CD14-positive monocyte (primary cell): Measurements from ENCODE around the gene DGCR2. TPM values are rescaled to one million over a fixed set of nuclear protein-coding genes. Genes with fewer than 3 reads are reported as not detected.
A peak's percentile ranks its signal among the peaks of the same experiment; 100 is the strongest.

Experiments used
- DNase-seq, 3 donors: peaks; one replicate each; pipeline ENCODE4 v3.0.0-alpha.2; 2011 to 2022
- H2AFZ ChIP-seq: 2 replicates; pipeline ENCODE4 v1.6.0; 2012; ENCODE audit warnings: mild to moderate bottlenecking, low read depth, low read length, inconsistent platforms; ENCODE audit not compliant: insufficient read depth, poor library complexity, severe bottlenecking
- H3K27ac ChIP-seq, 2 donors: 1 replicate in 1 of 2; 2 replicates in 1 of 2; pipeline ENCODE4 v1.5.1; 2012 to 2013; ENCODE audit warnings: low read length in 2 of 2, control low read depth in 1 of 2, inconsistent platforms in 1 of 2, low read depth in 1 of 2, mild to moderate bottlenecking in 1 of 2
- H3K27me3 ChIP-seq, 2 donors: one replicate each; pipeline versions ENCODE4 v1.6.0 to v1.6.1; 2011 to 2013; ENCODE audit warnings: low read length in 2 of 2; ENCODE audit not compliant: control insufficient read depth in 2 of 2, insufficient read depth in 2 of 2
- H3K36me3 ChIP-seq, 2 donors: replicated peaks in 1 of 2; 1 replicate in 1 of 2; 2 replicates in 1 of 2; pipeline versions ENCODE4 v1.5.1 to v1.6.1; 2012 to 2013; ENCODE audit warnings: low read length in 2 of 2, control low read depth in 1 of 2, inconsistent platforms in 1 of 2, mild to moderate bottlenecking in 1 of 2; ENCODE audit not compliant: insufficient read depth in 2 of 2, control insufficient read depth in 1 of 2
- H3K4me1 ChIP-seq, 2 donors: 1 replicate in 1 of 2; 2 replicates in 1 of 2; pipeline versions ENCODE4 v1.5.1 to v1.6.1; 2012 to 2013; ENCODE audit warnings: low read length in 2 of 2, control low read depth in 1 of 2, inconsistent platforms in 1 of 2, mild to moderate bottlenecking in 1 of 2, moderate library complexity in 1 of 2; ENCODE audit not compliant: insufficient read depth in 2 of 2, control insufficient read depth in 1 of 2
- H3K4me2 ChIP-seq: replicated peaks from 2 replicates; pipeline ENCODE3; 2012; ENCODE audit warnings: low read length, moderate library complexity, mild to moderate bottlenecking; ENCODE audit not compliant: poor library complexity, severe bottlenecking; ENCODE audit errors: extremely low read depth
- H3K4me3 ChIP-seq, 3 experiments: fragments of 200-600 bp in 1 of 3; sonication (generic) in 1 of 3; replicated peaks in 1 of 3; 1 replicate in 2 of 3; 2 replicates in 1 of 3; pipeline ENCODE4 v1.5.1; 2011 to 2013; ENCODE audit warnings: low read length in 3 of 3, mild to moderate bottlenecking in 3 of 3, control low read depth in 2 of 3, low read depth in 2 of 3, inconsistent platforms in 1 of 3, moderate library complexity in 1 of 3
- H3K79me2 ChIP-seq: 2 replicates; pipeline ENCODE4 v1.6.0; 2012; ENCODE audit warnings: mild to moderate bottlenecking, control low read depth, inconsistent platforms, low read length, moderate library complexity; ENCODE audit not compliant: insufficient read depth
- H3K9ac ChIP-seq: 2 replicates; pipeline ENCODE4 v1.6.0; 2017; ENCODE audit warnings: low read length, mild to moderate bottlenecking; ENCODE audit not compliant: insufficient read depth, poor library complexity, severe bottlenecking
- H3K9me3 ChIP-seq, 2 donors: replicated peaks in 1 of 2; 1 replicate in 1 of 2; 2 replicates in 1 of 2; pipeline versions ENCODE4 v1.5.1 to v1.6.1; 2012 to 2013; ENCODE audit warnings: low read length in 2 of 2, control low read depth in 1 of 2; ENCODE audit not compliant: control insufficient read depth in 1 of 2, insufficient read depth in 1 of 2
- H4K20me1 ChIP-seq: 2 replicates; pipeline ENCODE4 v1.6.0; 2012; ENCODE audit warnings: mild to moderate bottlenecking, low read length, control low read depth, moderate library complexity; ENCODE audit not compliant: insufficient read depth
- H3K27ac Mint-ChIP-seq, 7 donors: one replicate each; pipeline ENCODE4 v1.8.0; 2020; ENCODE audit warnings: mild to moderate bottlenecking in 7 of 7, mixed read lengths in 7 of 7, moderate library complexity in 6 of 7, inconsistent platforms in 2 of 7
- H3K27me3 Mint-ChIP-seq, 3 donors: one replicate each; pipeline ENCODE4 v1.8.0; 2021 to 2022; ENCODE audit warnings: low read depth in 3 of 3, mild to moderate bottlenecking in 3 of 3, mixed read lengths in 3 of 3, moderate library complexity in 3 of 3, inconsistent platforms in 1 of 3
- H3K36me3 Mint-ChIP-seq, 2 donors: one replicate each; pipeline ENCODE4 v1.8.0; 2020; ENCODE audit warnings: mixed read lengths in 2 of 2, inconsistent platforms in 1 of 2, mild to moderate bottlenecking in 1 of 2
- H3K4me1 Mint-ChIP-seq: one replicate; pipeline ENCODE4 v1.8.0; 2020; ENCODE audit warnings: mild to moderate bottlenecking, mixed read lengths
- H3K4me3 Mint-ChIP-seq, 2 donors: one replicate each; pipeline ENCODE4 v1.8.0; 2020; ENCODE audit warnings: mild to moderate bottlenecking in 2 of 2, mixed read lengths in 2 of 2, moderate library complexity in 1 of 2
- H3K9me3 Mint-ChIP-seq, 7 donors: one replicate each; pipeline ENCODE4 v1.8.0; 2020 to 2022; ENCODE audit warnings: mixed read lengths in 7 of 7, mild to moderate bottlenecking in 6 of 7, moderate library complexity in 6 of 7, inconsistent platforms in 2 of 7
- WGBS: methylation state at CpG from one replicate; pipeline ENCODE4 v1.1.5; 2013; ENCODE audit warnings: missing lambda C conversion rate; ENCODE audit not compliant: insufficient coverage; 5-methylcytosine and 5-hydroxymethylcytosine counted together
- intact Hi-C, 2 donors: fragments of 100-400 bp; cut with micrococcal nuclease; formaldehyde crosslinking; loops; one replicate each; pipeline versions ENCODE4 v1.15.0 to v1.15.1; 2023
- polyA plus RNA-seq, 3 donors: library from polyadenylated mRNA; depleted of rRNA in 1 of 3; unstranded in 2 of 3; stranded (reverse) in 1 of 3; fragments of 300-500 nt in 2 of 3; fragments of >200 nt in 1 of 3; fragmentation: Illumina TruSeq in 2 of 3; gene quantifications; 1 replicate in 2 of 3; 2 replicates in 1 of 3; pipeline ENCODE4 v1.2.3, GENCODE V29; 2012 to 2021
- TF ChIP-seq, protein P1 (sequence below): fragments of 200-600 bp; IDR thresholded peaks from one replicate; pipeline ENCODE4 v1.8.0; 2022; ENCODE audit warnings: antibody characterized with exemption, mild to moderate bottlenecking

The DGCR2 gene
- polyA plus RNA-seq, 3 donors: 28.9 to 37.0 (median 36.2) TPM

GRCh38 chr22:19105867-19106802 lies 16.1 kb downstream of the DGCR2 start:
- Histone ChIP-seq H3K36me3 (peaks cover 2 to 8% of the 10 kb centered on the region in 2 donors), H2AFZ (no peak overlapping the region), H3K4me2 (no peak overlapping the region), H3K9ac (no peak overlapping the region), H3K4me3 (no peak overlapping the region), H3K79me2 (peaks cover 94% of the 10 kb centered on the region), H3K27ac (peak overlapping the region in 1 of 2 donors; percentile 90), H4K20me1 (peaks cover 65% of the 10 kb centered on the region), H3K27me3 (no peaks in the 10 kb centered on the region), H3K9me3 (no peaks in the 10 kb centered on the region), H3K4me1 (peaks cover 42 to 52% of the 10 kb centered on the region in 2 donors)
- H3K36me3 Mint-ChIP-seq: peaks cover 16 to 35% of the 10 kb centered on the region in 2 donors
- TF ChIP-seq, protein P1, sequence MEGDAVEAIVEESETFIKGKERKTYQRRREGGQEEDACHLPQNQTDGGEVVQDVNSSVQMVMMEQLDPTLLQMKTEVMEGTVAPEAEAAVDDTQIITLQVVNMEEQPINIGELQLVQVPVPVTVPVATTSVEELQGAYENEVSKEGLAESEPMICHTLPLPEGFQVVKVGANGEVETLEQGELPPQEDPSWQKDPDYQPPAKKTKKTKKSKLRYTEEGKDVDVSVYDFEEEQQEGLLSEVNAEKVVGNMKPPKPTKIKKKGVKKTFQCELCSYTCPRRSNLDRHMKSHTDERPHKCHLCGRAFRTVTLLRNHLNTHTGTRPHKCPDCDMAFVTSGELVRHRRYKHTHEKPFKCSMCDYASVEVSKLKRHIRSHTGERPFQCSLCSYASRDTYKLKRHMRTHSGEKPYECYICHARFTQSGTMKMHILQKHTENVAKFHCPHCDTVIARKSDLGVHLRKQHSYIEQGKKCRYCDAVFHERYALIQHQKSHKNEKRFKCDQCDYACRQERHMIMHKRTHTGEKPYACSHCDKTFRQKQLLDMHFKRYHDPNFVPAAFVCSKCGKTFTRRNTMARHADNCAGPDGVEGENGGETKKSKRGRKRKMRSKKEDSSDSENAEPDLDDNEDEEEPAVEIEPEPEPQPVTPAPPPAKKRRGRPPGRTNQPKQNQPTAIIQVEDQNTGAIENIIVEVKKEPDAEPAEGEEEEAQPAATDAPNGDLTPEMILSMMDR: peak; percentile 46
- DNase-seq: peak in 2 of 3 donors; percentile 38 to 41
- H3K4me1 Mint-ChIP-seq: peaks cover 67% of the 10 kb centered on the region
- H3K4me3 Mint-ChIP-seq: no peak overlapping the region
- peak overlapping the region in 6 of 7 donors; percentile 37 to 94 (median 79) for H3K27ac Mint-ChIP-seq
- peaks cover 0 to 2% (median 0%) of the 10 kb centered on the region in 3 donors for H3K27me3 Mint-ChIP-seq
- WGBS: 77% methylated on average over 11 of the region's 18 CpGs
- intact Hi-C loops: no loop called here
- no peaks in the 10 kb centered on the region for H3K9me3 Mint-ChIP-seq

DNA sequence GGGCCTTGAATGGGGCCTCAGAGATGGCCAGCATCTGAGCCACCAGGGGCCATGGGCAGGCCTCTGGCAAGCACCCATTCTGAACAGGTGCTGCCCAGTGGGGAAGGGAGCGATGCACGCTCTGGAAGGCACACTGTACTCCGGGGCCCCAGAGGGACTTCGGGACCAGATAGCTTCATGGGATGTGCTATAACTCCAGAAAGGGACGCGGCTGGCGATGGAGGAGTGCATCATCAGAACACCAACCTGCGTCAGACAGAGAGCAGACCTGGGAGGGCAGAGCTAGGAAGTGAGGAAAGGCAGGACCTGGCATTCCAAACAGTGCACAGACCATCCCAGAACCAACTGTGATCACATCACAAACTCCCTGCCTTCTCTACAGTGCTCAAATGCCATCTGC lies 16.8 kb downstream of the DGCR2 start:
- Mint-ChIP-seq H3K36me3 (peaks cover 16 to 42% of the 10 kb centered on the region in 2 donors), H3K9me3 (no peaks in the 10 kb centered on the region), H3K4me3 (no peak overlapping the region), H3K27me3 (peaks cover 0 to 2% (median 0%) of the 10 kb centered on the region in 3 donors), H3K27ac (peak overlapping the region in 5 of 7 donors; percentile 75 to 94 (median 83)), H3K4me1 (peaks cover 60% of the 10 kb centered on the region)
- TF ChIP-seq, protein P1: no peak
- intact Hi-C loops: no loop called here
- Histone ChIP-seq H2AFZ (no peak overlapping the region), H3K27me3 (no peaks in the 10 kb centered on the region), H3K4me2 (no peak overlapping the region), H3K4me1 (peaks cover 35 to 46% of the 10 kb centered on the region in 2 donors), H4K20me1 (peaks cover 69% of the 10 kb centered on the region), H3K9me3 (no peaks in the 10 kb centered on the region), H3K9ac (no peak overlapping the region), H3K79me2 (peaks cover 94% of the 10 kb centered on the region), H3K27ac (peak overlapping the region in 1 of 2 donors; percentile 90), H3K36me3 (peaks cover 2 to 13% of the 10 kb centered on the region in 2 donors), H3K4me3 (no peak overlapping the region)
- WGBS: 100% methylated on average over 6 of the region's 8 CpGs
- DNase-seq: no peak
